ENCODE results near the gene DTHD1.

The DTHD1 gene

DNA sequence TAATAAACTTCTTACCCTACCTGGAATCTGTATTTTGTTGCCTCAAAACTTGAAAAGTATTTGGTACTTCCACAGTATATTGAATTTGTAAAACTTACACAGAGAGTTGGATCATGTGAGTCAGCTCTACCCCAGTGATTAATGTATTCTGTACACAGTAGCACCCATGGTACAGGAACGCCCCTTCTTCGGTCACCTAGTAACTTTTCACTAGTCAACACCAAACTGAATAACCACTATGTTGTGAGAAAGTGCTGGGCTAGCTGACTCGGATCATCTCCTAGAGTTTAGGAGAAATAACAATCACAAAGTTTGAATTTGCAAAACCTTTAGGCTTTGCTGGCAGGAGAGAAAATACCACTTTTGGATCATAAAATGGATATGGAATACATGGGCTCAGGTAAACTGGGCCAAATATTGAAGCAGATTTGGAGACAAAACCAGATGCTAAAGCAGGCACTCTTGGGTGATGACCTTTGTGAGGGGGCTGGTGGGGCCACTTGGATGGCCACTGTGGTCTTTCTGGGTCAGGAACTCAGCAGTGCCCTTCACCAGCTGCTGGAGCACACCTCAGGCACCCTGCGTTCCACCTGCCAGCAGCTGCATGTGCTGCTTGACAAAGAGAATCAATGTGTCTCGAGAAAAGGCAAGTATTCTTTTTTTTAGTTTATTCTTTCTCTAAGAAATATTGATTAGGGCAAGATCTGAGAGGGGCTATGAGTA lies at the start of gene DTHD1:
Gene DTHD1 (plus strand): TSS at position 233 of the 723 bp plus-strand sequence. CDS start 143 bp downstream, at position 376.
- no peak for DNase-seq
- in situ Hi-C loops (cut with HindIII; ENCODE audit: low pct_ligation_motif_present, low pct_unique_long_range_greater_than_20kb, low sequenced_read_pairs): no loop called here

DNA sequence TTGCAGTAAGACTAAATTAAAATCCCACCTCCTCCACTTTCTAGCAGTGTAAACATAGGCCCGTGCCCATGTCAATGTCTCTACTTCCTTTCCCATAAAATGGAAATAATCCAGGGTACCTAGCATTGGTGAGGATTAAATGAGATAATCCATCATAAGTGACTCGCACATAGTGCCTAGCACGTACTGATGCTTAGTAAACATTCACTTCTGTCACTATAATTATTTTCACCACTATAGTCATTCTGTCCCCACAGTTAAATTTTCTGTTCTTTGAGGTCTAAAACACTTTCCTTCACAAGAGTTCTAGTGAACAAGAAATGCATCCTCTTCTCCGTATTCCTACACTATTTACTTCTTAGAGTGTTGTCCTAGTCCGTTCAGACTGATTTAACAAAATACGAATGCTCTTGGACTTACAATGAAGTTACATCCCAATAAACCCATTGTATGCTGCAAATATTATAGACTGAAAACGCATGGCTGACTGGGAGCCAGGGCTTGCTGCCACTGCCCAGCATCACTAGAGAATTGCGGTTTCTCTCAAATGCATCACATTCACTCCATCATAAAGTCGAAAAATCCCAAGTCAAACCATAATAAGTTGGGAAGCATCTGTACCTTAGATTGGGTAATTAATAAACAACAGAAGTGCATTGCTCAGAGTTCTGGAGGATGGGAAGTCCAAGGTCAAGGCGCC lies 47.7 kb upstream of the DTHD1 start:
- no peak for DNase-seq
- in situ Hi-C loops (cut with HindIII; ENCODE audit: low pct_ligation_motif_present, low pct_unique_long_range_greater_than_20kb, low sequenced_read_pairs): no loop called here

DNA sequence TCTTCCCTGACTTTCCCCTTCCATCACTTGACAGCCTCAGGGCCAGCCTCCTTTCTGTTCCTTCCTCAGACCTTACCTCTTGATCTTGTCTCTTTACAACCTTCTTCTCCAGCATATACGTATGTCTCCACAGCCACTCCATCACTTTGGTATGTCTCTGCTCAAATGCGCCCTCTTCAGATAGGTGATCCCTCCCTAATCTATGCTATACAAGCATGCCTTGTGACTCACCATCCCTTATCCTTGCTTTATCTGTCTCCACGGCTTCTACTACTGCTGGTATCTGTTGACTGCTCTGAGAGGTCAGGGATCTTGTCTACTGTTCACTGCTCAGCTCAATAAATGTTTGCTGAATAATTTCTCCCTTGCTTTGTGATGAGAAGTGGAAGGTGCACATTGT lies 46.1 kb upstream of the DTHD1 start:
- DNase-seq: peak; percentile 25

DNA sequence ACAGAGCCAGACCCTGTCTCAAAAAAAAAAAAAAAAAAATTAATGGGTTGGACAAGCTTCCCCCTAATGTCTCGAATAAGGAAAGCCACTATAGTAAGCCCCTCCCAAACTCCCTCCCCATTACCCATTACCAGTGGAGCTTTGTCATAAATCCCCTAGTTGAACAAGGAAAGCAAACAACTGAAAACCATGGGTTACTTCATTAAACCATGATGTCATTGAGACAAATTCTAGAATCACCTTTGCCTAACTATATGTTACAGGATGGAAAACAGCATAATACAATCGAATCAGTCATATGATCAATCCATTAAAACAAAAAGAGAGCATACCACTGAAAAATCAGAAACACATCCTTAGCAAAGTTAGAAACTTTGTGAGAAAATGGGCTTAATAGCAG lies 45.3 kb upstream of the DTHD1 start:
- in situ Hi-C loops (cut with HindIII; ENCODE audit: low pct_ligation_motif_present, low pct_unique_long_range_greater_than_20kb, low sequenced_read_pairs): no loop called here

More for the DNA sequence above, 46.1 kb upstream of the DTHD1 start:
- in situ Hi-C loops (cut with HindIII; ENCODE audit: low pct_ligation_motif_present, low pct_unique_long_range_greater_than_20kb, low sequenced_read_pairs): no loop called here

DNA sequence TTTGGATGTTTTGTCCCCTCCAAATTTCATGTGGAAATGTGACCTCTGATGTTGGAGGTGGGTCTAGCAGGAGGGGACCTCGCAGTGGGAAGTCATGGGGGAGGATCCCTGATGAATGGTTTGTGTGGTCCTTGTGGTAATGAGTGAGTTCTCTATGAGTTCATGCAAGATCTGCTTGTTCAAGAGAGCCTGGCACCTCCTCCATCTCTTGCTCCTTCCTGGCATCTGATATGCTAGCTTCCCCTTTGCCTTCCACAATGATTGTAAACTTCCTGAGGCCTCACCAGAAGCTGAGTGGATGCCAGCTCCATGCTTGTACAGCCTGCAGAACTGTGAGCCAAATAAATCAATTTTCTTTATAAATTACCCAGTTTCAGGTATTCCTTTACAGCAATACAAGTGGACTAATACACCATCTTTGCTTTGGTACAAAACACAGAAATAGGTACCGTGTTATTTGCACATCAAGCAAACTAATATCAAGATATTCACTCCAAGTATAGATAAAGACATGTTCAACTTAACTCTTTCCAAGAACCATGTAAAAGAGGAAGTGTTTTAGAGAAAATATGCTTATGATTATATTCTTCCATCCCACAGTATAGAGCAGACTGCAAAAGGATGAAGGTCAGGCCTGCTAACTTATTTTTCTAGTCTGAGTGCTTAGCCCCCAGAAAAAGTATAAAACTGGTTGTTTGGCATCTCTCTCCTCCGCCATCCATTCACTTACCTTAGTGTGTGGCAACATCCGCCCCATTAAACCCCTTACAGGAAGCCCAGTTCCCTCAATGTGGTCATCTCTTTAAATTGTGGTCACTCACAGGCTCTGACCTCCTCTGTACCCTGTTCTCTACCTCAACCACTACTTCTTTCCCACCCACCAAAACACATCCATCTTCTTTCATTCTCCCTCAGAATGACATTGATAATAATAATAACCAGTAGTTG lies 43.8 kb upstream of the DTHD1 start:
- DNase-seq: no peak
- in situ Hi-C loops (cut with HindIII; ENCODE audit: low pct_ligation_motif_present, low pct_unique_long_range_greater_than_20kb, low sequenced_read_pairs): no loop called here

More for the DNA sequence above, 45.3 kb upstream of the DTHD1 start:
- no peak for DNase-seq

DNA sequence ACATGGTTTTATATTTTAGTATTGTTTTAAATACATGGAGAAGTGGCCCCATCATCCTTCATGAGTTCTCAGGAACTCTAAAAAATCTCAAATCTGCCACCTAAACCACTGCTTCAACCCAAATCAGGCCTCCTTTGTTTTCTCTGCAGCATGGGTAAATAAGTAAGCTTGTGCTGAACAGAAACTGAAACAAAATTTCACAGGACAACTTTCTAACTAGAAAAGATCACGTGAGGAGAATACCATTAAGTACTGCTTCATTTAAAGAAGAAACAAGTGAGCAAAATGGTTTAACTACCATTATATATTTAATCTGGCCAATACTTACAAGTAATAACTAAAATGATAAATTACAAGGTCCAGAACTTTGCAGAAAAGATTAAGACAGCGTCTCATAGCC lies 39.6 kb upstream of the DTHD1 start:
- in situ Hi-C loops (cut with HindIII; ENCODE audit: low pct_ligation_motif_present, low pct_unique_long_range_greater_than_20kb, low sequenced_read_pairs): no loop called here
- DNase-seq: peak; percentile 66

DNA sequence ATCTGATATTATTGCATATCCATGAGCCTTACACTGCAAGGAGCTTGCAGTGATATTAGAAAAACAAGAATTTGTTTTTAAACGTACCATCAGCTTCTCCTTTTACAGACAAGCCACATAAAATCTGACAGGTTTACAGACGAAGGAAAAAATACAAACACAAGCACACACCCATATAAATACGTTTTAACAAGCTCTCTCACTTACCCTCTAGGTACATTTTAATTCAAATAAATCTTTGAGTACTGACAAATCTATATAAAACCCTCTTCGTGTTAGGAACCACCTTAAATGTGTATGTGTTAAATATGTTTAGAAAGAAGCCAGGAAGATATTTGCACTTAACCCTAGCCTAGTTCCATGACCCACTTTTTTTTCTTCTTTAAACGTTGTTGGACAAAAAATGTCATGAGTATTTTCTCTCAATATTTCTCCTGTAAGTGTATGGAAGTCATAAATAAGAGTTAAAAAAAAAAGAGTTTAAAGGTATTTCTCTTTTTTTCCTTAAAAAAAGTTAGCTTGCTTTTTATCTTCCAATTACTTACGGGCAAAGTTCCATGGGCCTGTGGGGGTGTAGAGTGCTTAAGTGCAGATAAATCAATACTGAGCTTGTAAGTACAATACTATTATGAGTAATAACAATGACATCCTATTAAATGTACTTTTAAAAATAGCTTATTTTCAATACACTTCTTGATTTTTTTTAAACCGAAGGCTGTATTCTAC lies 38.6 kb upstream of the DTHD1 start:
- in situ Hi-C loops (cut with HindIII; ENCODE audit: low pct_ligation_motif_present, low pct_unique_long_range_greater_than_20kb, low sequenced_read_pairs): no loop called here

DNA sequence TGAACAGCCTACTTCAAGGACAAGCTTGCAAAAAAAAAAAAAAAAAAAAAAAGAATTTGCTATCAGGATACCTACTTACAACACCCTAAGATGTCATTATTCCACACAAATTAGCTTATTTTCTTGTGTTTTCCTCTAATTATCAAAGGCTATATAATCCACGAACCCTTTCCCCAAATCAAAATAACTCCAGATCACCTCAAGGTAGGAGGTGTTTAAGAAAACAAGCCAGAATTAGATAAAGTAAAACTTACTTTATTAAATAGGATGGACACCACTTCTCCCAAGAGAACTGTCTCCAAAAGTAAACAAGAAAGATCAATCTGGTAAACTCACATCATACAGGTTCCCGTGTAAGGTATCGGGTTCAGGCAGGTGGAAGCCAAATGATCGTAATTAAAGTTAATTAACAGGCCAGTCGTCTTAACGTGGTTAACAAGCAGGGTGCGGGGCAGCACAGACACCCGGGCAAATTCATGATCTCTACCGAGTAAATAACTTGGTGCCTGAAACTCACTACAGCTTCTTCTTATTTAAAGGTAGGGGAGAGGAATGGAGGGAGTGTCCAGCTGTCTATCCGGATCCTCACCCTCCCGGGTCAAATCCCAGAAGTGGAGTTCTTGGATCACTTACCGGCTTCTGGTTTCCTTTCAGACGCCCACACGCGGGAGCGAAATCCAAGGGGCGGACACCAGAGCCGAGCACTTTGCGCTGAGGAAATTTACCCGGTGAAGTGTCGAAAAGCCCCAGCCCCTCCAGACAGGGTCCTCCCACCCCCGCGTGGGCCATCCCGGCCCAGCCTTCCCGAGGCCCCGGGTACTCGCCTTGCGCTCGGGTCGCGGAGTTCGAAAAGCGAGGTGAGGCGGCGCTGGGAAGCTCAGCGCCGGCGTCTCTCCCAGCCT lies 37.8 kb upstream of the DTHD1 start:
- DNase-seq: peak; percentile 59
- in situ Hi-C loops (cut with HindIII; ENCODE audit: low pct_ligation_motif_present, low pct_unique_long_range_greater_than_20kb, low sequenced_read_pairs): no loop called here

More for the DNA sequence above, 38.6 kb upstream of the DTHD1 start:
- DNase-seq: peak; percentile 9

DNA sequence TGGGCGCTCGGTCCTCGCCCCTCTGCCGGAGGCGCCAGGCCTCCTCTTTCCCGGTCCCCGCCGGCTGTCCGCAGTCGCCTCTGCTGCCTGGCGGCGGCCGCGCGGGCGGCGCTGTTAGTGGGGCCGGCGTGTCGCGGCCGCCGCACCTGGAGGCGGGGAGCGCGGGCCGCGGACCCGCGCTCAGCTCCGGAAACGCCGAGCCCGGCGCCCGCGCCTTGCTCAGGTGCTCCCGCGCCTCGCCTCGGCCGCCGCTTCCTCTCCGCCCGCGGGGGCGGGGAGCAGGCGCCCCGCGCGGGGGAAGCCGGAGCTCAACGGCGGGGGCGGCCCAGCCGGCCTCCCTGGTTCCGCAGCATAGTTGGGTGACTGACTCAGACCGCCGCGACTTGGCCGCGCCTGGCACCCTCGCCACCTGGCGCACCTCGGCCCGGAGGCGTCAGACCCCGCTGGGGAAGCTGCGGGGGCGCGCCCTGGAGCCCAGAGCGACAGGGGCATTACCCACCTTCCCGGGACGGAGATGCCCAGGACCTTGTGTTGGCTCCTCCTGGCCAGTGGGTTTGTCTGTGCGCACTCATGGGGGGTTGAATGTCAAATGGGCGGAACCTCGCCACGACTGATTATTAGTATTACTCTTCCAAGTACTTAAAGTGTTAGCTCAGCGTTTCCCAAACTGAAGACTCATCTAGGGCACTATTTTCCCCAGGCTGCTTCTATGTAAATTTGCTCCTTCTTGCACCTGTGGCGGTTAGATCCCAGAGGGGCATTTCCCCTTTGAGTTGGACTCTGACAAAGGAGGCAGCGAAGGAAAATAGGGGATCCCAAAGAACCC lies 36.9 kb upstream of the DTHD1 start, which contains the start of gene ARAP2:
Gene ARAP2 (minus strand): TSS at position 258 of the 826 bp plus-strand sequence. CDS start 15,028 bp downstream, outside the sequence.
- in situ Hi-C loops (cut with HindIII; ENCODE audit: low pct_ligation_motif_present, low pct_unique_long_range_greater_than_20kb, low sequenced_read_pairs): no loop called here
- DNase-seq: peak; percentile 77

DNA sequence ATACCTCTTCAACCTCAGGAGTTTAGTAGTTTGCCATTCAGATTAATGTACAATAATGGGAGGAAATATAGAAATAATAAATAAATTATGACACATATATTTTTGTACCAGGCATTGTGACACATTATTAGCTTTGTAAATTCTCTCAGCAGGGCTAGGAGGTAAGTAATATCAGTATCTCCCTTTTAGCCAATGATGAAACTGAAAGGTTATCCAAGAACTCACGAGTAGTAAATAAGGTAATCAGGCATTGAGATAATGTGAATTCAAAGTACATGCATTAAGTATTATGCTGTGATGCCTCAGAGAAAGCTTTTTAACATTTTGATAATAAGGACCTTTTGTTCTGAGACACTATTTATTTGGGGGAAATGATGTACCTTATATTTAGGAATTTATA lies 31.8 kb upstream of the DTHD1 start:
- DNase-seq: no peak
- in situ Hi-C loops (cut with HindIII; ENCODE audit: low pct_ligation_motif_present, low pct_unique_long_range_greater_than_20kb, low sequenced_read_pairs): no loop called here

DNA sequence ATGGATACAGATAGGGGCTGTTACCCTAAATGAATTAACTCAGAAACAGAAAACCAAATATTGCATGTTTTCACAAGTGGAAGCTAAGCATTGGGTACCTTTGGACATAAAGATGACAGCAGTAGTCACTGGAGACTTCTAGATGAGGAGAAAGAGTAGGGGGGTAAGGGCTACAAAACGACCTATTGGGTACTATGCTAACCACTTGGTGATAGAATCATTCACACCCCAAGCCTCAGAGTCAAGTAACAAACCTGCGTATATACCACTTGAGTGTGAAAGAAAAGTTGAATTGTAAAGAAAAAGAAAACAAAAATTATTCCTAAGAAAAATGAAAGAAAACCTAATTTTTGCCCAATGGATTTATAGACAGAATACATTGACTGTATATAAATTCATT lies 29.4 kb upstream of the DTHD1 start:
- no peak for DNase-seq
- in situ Hi-C loops (cut with HindIII; ENCODE audit: low pct_ligation_motif_present, low pct_unique_long_range_greater_than_20kb, low sequenced_read_pairs): no loop called here

DNA sequence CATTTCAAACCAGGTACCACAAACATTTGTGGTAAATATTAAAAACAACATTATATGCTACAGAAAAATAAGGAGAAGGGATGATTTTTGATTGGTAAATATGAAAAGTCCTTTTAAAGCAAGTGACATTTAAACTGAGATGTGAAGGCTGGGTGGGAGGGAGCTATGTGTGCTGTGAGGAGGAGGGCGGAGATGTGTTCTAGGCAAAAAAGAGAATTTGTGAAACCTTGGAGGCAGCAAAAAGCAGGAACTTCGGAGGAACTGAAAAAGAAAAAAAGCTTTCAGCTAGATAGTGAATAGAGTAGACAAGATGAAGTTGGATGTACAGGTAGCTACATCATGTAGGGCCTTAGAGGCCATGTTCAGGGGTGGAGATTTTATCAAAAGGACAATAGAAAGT lies 27.0 kb upstream of the DTHD1 start:
- no peak for DNase-seq
- in situ Hi-C loops (cut with HindIII; ENCODE audit: low pct_ligation_motif_present, low pct_unique_long_range_greater_than_20kb, low sequenced_read_pairs): no loop called here

DNA sequence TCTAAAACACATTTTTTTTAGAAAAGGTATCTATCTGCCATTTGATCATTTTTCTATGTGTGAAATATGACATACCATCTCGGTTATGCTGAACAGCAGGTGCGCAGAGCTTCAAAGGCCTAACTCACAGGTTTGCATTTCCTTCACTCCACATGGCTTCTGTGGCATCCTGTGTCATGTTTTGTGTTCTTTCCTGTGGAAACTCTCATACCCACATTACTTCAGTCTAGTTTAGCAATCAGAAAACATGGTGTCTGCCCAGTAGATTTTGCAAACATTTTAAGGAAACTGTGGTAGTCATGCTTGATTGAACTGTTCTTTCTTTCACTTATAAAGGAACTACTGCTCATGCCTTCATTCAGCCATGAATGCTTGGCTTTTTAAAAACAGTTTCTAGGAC lies 25.8 kb upstream of the DTHD1 start:
- DNase-seq: no peak
- in situ Hi-C loops (cut with HindIII; ENCODE audit: low pct_ligation_motif_present, low pct_unique_long_range_greater_than_20kb, low sequenced_read_pairs): no loop called here

DNA sequence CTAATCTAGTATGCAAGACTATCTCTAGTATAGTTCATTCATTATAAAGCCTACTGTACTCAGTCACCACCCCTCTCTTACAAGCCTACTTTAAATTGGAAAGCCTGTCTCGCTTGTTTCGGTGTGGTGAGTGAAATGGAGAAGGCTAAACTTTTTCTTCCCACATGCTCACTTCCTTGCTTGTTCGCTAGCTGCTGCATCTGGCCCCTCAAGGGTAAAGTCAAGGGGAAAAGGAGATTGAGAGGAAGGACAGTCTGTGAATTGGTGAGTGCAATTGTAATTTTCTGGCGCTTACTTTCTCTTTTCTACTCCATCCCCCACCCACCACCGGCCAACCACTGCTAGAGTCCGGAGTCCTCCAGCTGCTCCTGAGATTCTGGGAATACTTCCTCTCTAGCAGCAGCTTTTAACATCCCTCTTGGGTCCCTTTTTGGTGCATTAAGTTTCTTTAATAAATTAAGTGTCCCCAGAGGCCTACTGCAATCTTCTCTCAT lies 25.0 kb upstream of the DTHD1 start:
- in situ Hi-C loops (cut with HindIII; ENCODE audit: low pct_ligation_motif_present, low pct_unique_long_range_greater_than_20kb, low sequenced_read_pairs): no loop called here
- no peak for DNase-seq

DNA sequence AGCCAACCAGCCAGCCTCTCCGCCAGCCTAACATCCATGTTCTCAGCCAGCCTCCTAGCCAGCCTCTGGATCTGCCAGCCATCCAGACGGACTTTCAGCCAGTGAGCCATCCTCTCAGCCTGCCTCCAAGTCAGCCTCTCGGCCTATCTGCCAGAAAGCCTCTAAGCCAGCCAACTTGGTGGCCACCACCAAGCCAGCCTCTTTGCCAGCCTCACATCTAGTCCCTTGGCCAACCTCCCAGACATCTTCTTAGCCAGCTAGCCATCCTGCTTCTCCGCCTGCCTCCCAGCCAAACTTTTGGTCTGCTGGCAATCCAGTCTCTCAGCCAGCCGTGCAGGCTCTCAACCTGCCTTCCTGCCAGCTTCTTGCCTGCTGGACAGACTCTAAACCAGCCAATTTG lies 20.7 kb upstream of the DTHD1 start:
- in situ Hi-C loops (cut with HindIII; ENCODE audit: low pct_ligation_motif_present, low pct_unique_long_range_greater_than_20kb, low sequenced_read_pairs): no loop called here
- no peak for DNase-seq

DNA sequence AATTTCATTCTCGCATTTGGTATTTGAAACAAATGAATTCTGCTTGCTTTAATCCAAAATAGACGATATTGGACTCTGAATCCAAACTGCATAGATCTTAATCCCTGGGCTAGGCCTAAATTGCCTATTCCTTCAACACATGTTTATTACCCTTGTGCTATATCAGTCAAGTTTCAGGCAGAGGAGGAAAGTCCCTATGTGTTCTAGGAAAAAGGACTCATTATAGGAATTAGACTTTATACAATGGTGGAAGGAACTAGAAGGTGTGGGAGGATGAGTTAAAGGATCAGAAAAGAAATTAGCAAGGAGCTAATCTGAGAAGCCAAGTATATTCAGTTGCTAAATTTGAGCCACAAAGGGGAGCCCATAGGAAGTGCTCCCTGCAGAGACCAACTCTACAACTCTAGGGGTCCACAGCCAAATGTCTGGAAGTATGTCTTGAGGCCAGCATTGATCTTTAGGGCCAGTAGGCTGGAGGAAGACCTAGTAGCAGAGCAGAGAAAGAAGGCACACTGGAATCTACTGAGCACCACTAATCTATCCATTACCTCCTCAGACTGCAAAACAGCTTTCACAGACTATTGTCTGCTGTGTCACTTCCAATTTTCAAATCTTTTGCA lies 17.1 kb upstream of the DTHD1 start:
- in situ Hi-C loops (cut with HindIII; ENCODE audit: low pct_ligation_motif_present, low pct_unique_long_range_greater_than_20kb, low sequenced_read_pairs): no loop called here
- DNase-seq: no peak

Measured in ACHN (cell line).